Body of pancreas (tissue), 4 donors: Measurements from ENCODE around the gene TMEM250. TPM values are rescaled to one million over a fixed set of nuclear protein-coding genes. Genes with fewer than 3 reads are reported as not detected.

Experiments
- ATAC-seq: fragments of 150-250 bp; one replicate; pipeline ENCODE4 v1.9.1; 2016
- DNase-seq, 4 donors: peaks; one replicate each; pipeline ENCODE4 v3.0.0-alpha.2; 2019
- H3K27ac ChIP-seq, 4 donors: fragments of 200-600 bp; sonication (generic); 1 replicate in 3 of 4; 2 replicates in 1 of 4; pipeline versions ENCODE4 v1.5.1 to v1.6.1; 2016 to 2019; ENCODE audit warnings: mild to moderate bottlenecking in 1 of 4, mixed read lengths in 1 of 4, moderate library complexity in 1 of 4
- H3K27me3 ChIP-seq, 2 donors: fragments of 200-600 bp; sonication (generic); one replicate each; pipeline ENCODE4 v1.6.0; 2016; ENCODE audit warnings: mild to moderate bottlenecking in 1 of 2
- H3K36me3 ChIP-seq, 2 donors: fragments of 200-600 bp; sonication (generic); replicated peaks in 1 of 2; 2 replicates each; pipeline ENCODE4 v1.5.1; 2016; ENCODE audit warnings: low read depth in 2 of 2; ENCODE audit not compliant: insufficient read depth in 1 of 2
- H3K4me1 ChIP-seq: fragments of 200-600 bp; sonication (generic); one replicate; pipeline ENCODE4 v1.6.0; 2016
- H3K4me3 ChIP-seq, 2 donors: fragments of 200-600 bp; sonication (generic); 1 replicate in 1 of 2; 2 replicates in 1 of 2; pipeline ENCODE4 v1.5.1; 2016 to 2019
- H3K9me3 ChIP-seq, 3 donors: fragments of 200-600 bp; sonication (generic); 1 replicate in 2 of 3; 2 replicates in 1 of 3; pipeline ENCODE4 v1.5.1; 2016
- CTCF ChIP-seq, 7 experiments: fragments of 450-650 bp in 4 of 7; fragments of 200-600 bp in 3 of 7; sonication (generic) in 3 of 7; IDR thresholded peaks; one replicate each; pipeline ENCODE4 v1.5.1; 2016 to 2019; ENCODE audit warnings: antibody characterized with exemption in 7 of 7
- POLR2A ChIP-seq, 3 donors: fragments of 450-650 bp; IDR thresholded peaks; one replicate each; pipeline ENCODE4 v1.6.1; 2016; ENCODE audit warnings: antibody characterized with exemption in 3 of 3, mild to moderate bottlenecking in 2 of 3
- WGBS, 2 donors: methylation state at CpG; one replicate each; pipeline ENCODE4 v1.1.5; 2017; 5-methylcytosine and 5-hydroxymethylcytosine counted together
- intact Hi-C: fragments of 100-400 bp; cut with DNase I; formaldehyde crosslinking; loops from one replicate; pipeline ENCODE4 v1.15.1; 2023
- total RNA-seq, 2 donors: library from RNA; depleted of rRNA; stranded (reverse); fragments of >200 nt; gene quantifications; one replicate each; pipeline ENCODE4 v1.1.0, GENCODE V29; 2016

TMEM250 gene
- total RNA-seq, 2 donors from 2014 or later: 21.3 to 47.1 TPM

- Histone ChIP-seq H3K27me3 (no peaks in the 10 kb centered on the region), H3K4me3 (no peak overlapping the region), H3K36me3 (no peaks in the 10 kb centered on the region), H3K9me3 (no peaks in the 10 kb centered on the region), H3K4me1 (peaks cover 15% of the 10 kb centered on the region), H3K27ac (no peak overlapping the region)
- TF ChIP-seq CTCF (IDR thresholded peaks at IDR 0.05) (no peak), POLR2A (IDR thresholded peaks at IDR 0.05) (no peak)
- intact Hi-C loops: no loop called here
- WGBS, 2 donors: 84 to 85% methylated on average over 12 to 19 of the region's 19 CpGs
- no peak for DNase-seq
- ATAC-seq: no peak
Measured at GRCh38 chr9:136141682-136142413, 23.2 kb upstream of the TMEM250 start.

GRCh38 chr9:136140966-136141365, 22.3 kb upstream of the TMEM250 start:
- no peaks in the 10 kb centered on the region for H3K27me3 ChIP-seq
- no peaks in the 10 kb centered on the region for H3K36me3 ChIP-seq
- H3K27ac ChIP-seq: no peak overlapping the region
- H3K4me3 ChIP-seq: no peak overlapping the region
- intact Hi-C loops: no loop called here
- 72 to 79% methylated on average over 10 to 14 of the region's 14 CpGs for WGBS, 2 donors
- peaks cover 24% of the 10 kb centered on the region for H3K4me1 ChIP-seq
- ATAC-seq: no peak
- no peak for TF ChIP-seq CTCF (IDR thresholded peaks at IDR 0.05)
- no peak for TF ChIP-seq POLR2A (IDR thresholded peaks at IDR 0.05)
- DNase-seq: peak in 1 of 4 donors; percentile 18
- no peaks in the 10 kb centered on the region for H3K9me3 ChIP-seq

GRCh38 chr9:136140046-136140445, 21.4 kb upstream of the TMEM250 start:
- ATAC-seq (no peak), DNase-seq (no peak)
- Histone ChIP-seq H3K36me3 (no peaks in the 10 kb centered on the region), H3K4me1 (peaks cover 33% of the 10 kb centered on the region), H3K9me3 (no peaks in the 10 kb centered on the region), H3K27me3 (no peaks in the 10 kb centered on the region), H3K27ac (no peak overlapping the region), H3K4me3 (no peak overlapping the region)
- WGBS, 2 donors: 74 to 83% methylated on average over 5 of the region's 5 CpGs
- intact Hi-C loops: no loop called here
- TF ChIP-seq CTCF (IDR thresholded peaks at IDR 0.05) (no peak), POLR2A (IDR thresholded peaks at IDR 0.05) (no peak)

- Histone ChIP-seq H3K4me1 (peaks cover 38% of the 10 kb centered on the region), H3K4me3 (no peak overlapping the region), H3K9me3 (no peaks in the 10 kb centered on the region), H3K27me3 (no peaks in the 10 kb centered on the region), H3K27ac (peak overlapping the region in 1 of 4 donors; percentile 28), H3K36me3 (no peaks in the 10 kb centered on the region)
- intact Hi-C loops: no loop called here
- 18 to 31% methylated on average over 5 to 9 of the region's 9 CpGs for WGBS, 2 donors
- DNase-seq: peak in 1 of 4 donors; percentile 36
- TF ChIP-seq POLR2A (IDR thresholded peaks at IDR 0.05): no peak
- peak in 2 of 7 experiments; percentile 8 to 11 for TF ChIP-seq CTCF (IDR thresholded peaks at IDR 0.05)
- ATAC-seq: no peak
Measured at GRCh38 chr9:136138566-136138965, 19.9 kb upstream of the TMEM250 start.
